22Rv1 (cell line): ENCODE results near the gene NGFR.

Experiments used
- H3K27ac ChIP-seq: fragments of 450-650 bp; 2 replicates; pipeline ENCODE4 v1.5.1; 2017
- ZFX ChIP-seq: fragments of 450-650 bp; IDR thresholded peaks from 2 replicates; pipeline ENCODE4 v1.6.1; 2017; ENCODE audit warnings: antibody characterized with exemption, borderline replicate concordance
- TF ChIP-seq, protein P1 (sequence below): fragments of 450-650 bp; IDR thresholded peaks from 2 replicates; pipeline ENCODE4 v1.5.1; 2017; ENCODE audit warnings: mild to moderate bottlenecking

Gene NGFR

DNA sequence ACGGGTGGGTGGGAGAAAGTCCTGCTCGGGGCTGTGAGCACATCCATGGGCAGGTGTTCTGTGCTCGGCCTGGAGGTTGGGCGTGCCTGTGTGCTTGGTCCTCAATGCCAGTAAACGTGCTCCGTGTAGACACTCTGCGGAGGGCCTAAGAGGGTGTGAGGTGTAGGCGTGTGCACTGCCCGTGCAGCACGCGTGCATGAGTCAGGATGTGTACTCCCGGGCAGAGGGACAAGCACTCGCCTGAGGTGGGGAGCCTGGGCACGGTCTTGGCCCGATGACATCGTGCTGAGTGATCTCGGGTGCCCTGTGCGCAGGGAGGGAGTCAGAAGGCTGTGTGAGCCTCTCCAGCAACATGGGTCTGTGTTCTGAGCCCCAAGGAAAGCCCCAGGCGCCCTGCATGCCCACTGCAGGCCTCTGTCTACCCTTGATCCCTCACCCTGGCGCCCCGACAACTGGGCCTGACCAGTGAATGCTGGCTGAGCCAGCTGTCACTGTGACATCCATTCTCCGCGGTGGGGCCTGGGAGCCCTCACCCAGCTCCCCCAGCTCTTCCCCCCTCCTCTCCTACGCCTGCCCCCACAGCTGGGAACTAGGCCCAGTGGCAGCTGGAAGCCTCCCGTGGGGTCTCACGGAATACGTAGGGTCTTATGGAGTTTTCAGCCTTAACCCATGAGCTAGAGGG lies 57.1 kb downstream of the NGFR start:
- no peak overlapping the region for H3K27ac ChIP-seq
- TF ChIP-seq ZFX, result no peak
- TF ChIP-seq, protein P1, sequence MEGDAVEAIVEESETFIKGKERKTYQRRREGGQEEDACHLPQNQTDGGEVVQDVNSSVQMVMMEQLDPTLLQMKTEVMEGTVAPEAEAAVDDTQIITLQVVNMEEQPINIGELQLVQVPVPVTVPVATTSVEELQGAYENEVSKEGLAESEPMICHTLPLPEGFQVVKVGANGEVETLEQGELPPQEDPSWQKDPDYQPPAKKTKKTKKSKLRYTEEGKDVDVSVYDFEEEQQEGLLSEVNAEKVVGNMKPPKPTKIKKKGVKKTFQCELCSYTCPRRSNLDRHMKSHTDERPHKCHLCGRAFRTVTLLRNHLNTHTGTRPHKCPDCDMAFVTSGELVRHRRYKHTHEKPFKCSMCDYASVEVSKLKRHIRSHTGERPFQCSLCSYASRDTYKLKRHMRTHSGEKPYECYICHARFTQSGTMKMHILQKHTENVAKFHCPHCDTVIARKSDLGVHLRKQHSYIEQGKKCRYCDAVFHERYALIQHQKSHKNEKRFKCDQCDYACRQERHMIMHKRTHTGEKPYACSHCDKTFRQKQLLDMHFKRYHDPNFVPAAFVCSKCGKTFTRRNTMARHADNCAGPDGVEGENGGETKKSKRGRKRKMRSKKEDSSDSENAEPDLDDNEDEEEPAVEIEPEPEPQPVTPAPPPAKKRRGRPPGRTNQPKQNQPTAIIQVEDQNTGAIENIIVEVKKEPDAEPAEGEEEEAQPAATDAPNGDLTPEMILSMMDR, result no peak

DNA sequence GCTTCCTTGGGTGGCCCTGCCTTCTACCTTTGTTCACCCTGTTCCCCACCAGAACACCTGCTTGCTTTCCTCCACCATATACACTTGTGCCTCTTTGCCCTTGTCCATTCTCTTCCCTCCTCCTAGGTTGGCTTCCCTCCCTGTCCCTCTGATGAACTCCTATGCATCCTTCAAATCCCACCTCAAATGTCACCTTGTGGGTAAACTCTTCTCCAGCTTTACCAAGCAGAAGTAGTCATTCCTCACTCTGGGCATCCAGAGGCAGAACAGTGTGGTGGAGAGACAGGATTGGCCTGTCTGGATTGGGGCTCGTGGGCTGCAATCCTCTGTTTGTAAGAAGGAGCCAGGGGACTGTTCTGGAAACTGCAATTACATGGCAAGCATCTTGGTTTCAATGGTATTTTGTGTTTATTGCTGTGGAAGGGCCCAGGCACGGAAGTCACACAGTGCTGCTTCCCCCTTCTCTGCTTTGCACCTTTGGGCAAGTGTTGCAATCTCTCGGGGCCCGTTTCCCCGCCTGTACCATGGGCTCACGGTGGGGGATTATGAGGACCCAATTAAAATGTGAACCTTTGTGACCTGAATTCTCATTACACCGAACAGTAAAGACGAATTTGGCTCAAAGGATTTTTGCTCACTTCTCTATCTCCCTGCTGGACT lies 58.7 kb downstream of the NGFR start:
- TF ChIP-seq ZFX, result no peak
- TF ChIP-seq, protein P1, result no peak
- H3K27ac ChIP-seq, result no peak overlapping the region

DNA sequence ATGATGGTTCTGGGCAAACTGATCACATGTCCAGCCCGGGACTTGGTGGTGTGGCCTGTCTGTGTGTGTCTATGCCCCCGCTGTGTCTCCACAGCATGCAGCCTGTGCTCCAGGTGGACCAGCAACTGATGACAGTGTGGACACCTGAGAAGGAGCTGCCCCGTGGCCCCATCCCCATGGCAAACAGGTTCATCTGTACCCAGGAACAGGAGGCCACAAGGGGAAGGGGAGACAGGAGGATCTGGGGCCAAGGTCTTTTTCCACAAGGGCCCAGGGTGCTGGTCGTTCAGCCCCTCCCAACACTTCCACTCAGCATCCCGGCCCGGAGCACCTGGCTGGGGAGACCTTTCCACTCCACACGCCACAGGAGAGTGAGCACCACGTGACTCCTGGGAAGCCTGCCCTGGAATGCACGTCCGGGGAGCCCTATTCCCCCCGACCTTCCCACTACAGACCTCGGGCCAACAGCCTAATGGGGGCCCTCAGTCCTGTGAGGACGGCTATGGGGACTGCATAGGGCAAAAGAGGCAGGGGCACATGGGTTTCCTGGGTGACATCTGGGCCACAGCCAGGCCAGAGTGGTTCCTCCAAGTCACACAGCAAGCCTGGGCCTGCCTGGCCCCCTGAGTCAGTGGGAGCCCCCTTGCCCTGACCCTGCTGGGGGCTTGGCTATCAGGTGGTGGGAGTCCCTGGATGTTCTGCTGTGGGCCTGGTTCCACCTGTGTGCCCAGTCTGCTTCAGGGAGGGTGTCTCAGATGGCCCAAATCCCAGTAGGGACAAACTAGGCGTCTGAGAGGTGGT lies 59.8 kb downstream of the NGFR start:
- TF ChIP-seq, protein P1, result no peak
- no peak for TF ChIP-seq ZFX
- no peak overlapping the region for H3K27ac ChIP-seq

DNA sequence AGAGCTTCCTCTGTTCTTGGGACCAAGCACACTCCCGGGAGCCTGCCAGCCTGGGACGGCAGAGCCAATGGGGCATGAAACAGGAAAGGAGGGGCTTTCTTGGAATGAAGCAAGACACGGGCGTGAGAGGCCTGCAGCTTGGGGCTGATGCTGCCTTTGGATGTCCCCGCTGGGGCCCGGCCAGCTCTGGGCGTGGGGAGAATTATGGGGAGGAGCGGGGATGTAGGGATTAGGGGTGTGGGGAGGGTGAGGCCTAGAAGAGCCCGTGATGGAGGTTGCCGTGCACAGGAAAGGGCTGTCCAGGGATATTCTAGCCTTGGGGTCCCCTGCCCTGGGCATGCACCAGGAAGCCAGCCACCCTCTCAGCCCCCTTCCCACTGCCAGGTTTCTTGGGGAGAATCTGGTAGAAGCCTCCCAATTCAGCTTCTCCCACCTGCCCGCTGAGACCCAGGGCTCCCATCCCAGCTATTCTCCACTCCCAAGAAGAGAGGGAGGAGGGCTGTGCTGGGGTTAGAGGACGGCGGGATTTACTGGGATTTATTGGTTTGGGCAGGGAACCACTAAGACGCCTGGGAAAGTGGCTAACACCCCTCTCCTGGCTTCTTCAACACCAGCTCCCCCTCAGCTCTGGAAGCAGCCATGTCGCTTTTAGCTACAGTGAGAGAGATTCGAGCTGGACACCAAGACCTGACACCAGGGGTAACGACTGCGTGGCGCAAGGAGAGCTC lies 60.6 kb downstream of the NGFR start:
- H3K27ac ChIP-seq, result no peak overlapping the region
- TF ChIP-seq, protein P1, result no peak
- TF ChIP-seq ZFX, result no peak

DNA sequence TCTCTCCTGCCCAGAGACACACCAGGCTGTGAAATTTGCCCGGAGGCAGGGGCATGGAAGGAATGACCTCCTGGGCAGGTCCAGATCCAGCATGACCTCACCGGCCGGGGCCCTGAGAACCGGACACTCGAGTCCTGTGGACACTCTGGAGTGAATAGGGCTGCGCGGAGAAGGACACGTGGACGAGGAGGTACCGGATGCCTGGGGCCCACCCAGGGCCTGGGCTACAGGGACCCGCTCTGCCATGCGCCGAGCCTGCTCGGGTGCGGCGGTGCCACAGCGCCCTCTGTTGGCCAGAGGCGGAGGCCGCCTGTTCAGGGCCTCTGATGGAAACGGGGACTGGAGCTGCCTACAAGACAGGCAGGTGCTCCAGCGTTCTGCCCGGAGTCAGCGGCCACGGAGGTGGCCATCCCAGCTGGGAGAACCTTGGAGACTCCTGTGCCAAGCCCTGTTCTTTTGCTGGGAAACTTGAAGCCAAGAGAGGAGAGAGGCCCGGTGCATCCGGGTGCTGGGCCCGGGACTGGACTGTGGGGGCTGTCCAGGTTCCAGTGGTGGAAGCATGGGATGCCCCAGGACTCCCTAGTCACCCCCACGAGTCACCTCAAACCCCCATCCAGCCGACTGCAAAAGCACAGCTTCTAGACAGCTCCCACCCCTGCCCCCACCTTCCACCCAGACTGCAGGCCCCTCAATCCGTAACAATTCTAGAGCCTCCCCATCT lies 61.3 kb downstream of the NGFR start:
- no peak for TF ChIP-seq ZFX
- TF ChIP-seq, protein P1, result peak; percentile 98
- no peak overlapping the region for H3K27ac ChIP-seq

DNA sequence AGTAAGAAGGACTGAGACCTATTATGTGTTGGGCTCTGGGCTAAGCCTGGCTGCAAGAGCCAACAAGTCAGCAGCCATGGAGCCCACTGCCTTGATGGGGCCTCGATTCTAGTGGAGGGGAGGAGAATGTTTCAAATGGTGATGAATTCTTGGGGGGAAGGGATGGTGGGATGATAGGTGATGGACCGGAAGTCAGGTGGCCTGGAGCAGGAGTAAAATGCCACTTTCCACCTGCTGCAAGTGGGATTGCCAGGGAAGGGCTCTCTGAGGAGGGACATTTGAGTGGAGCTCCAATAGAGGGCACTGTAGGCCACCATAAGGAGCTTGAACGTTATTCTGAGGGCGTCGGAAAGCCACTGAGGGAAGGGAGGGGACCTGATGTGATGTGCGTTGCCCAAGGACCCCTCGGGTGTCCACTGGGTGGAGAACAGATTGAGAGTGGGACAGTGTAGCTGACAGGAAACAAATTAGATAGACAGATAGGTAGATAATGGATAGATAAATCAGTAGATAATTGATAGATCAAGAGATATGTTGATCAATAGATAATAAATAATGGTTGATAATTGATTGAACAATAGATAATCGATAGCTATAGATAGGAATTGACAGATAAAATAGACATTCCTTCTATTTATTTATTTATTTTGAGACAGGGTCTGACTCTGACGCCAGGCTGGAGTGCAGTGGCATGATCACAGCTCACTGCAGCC lies 62.4 kb downstream of the NGFR start:
- no peak for TF ChIP-seq ZFX
- TF ChIP-seq, protein P1, result peak; percentile 86
- no peak overlapping the region for H3K27ac ChIP-seq
